Uterus (tissue), 4 donors: ENCODE measurements around the gene SHISA6. TPM values are rescaled to one million over a fixed set of nuclear protein-coding genes. Genes with fewer than 3 reads are reported as not detected.

Experiments
- DNase-seq, 2 donors: peaks; one replicate each; pipeline ENCODE4 v3.0.0-alpha.2; 2019 to 2020
- H3K27ac ChIP-seq, 2 donors: fragments of 200-600 bp; sonication (generic); 1 replicate in 1 of 2; 2 replicates in 1 of 2; pipeline ENCODE4 v1.5.1; 2016 to 2018
- H3K27me3 ChIP-seq, 2 donors: fragments of 200-600 bp; sonication (generic); one replicate each; pipeline ENCODE4 v1.5.1; 2018 to 2019; ENCODE audit warnings: control low read depth in 1 of 2
- H3K36me3 ChIP-seq, 2 donors: fragments of 200-600 bp; sonication (generic); one replicate each; pipeline ENCODE4 v1.5.1; 2019; ENCODE audit warnings: control low read depth in 1 of 2
- H3K4me1 ChIP-seq, 2 donors: fragments of 200-600 bp; sonication (generic); one replicate each; pipeline ENCODE4 v1.5.1; 2018 to 2019; ENCODE audit warnings: control low read depth in 1 of 2
- H3K4me3 ChIP-seq, 2 donors: fragments of 200-600 bp; sonication (generic); 1 replicate in 1 of 2; 2 replicates in 1 of 2; pipeline ENCODE4 v1.5.1; 2018 to 2019; ENCODE audit warnings: mild to moderate bottlenecking in 1 of 2
- H3K9me3 ChIP-seq, 2 donors: fragments of 200-600 bp; sonication (generic); one replicate each; pipeline ENCODE4 v1.5.1; 2019; ENCODE audit warnings: control low read depth in 1 of 2
- POLR2A ChIP-seq, 2 donors: fragments of 450-650 bp; IDR thresholded peaks; one replicate each; pipeline ENCODE4 v1.6.1; 2016; ENCODE audit warnings: antibody characterized with exemption in 2 of 2, mild to moderate bottlenecking in 1 of 2, moderate library complexity in 1 of 2
- intact Hi-C: fragments of 100-400 bp; cut with DNase I; formaldehyde crosslinking; loops from one replicate; pipeline ENCODE4 v1.15.1; 2023; ENCODE audit warnings: low total_unique reads
- total RNA-seq, 4 donors: library from RNA; depleted of rRNA in 3 of 4; stranded (reverse); fragments of >200 nt in 3 of 4; gene quantifications; one replicate each; pipeline versions ENCODE4 v1.1.0 to v1.2.4, GENCODE V29; 2014 to 2023
- TF ChIP-seq, protein P1 (sequence below), 4 experiments: fragments of 200-600 bp in 2 of 4; fragments of 450-650 bp in 2 of 4; sonication (generic) in 2 of 4; IDR thresholded peaks; one replicate each; pipeline ENCODE4 v1.5.1; 2016 to 2019; ENCODE audit warnings: antibody characterized with exemption in 4 of 4, mild to moderate bottlenecking in 2 of 4, moderate library complexity in 1 of 4
- donor health status: DM: yes; HTN: yes; CAD: no.

SHISA6 gene
- total RNA-seq, 4 donors from 2014 or later = 0.18 to 3.7 (median 2.0) TPM; not detected in 1

DNA sequence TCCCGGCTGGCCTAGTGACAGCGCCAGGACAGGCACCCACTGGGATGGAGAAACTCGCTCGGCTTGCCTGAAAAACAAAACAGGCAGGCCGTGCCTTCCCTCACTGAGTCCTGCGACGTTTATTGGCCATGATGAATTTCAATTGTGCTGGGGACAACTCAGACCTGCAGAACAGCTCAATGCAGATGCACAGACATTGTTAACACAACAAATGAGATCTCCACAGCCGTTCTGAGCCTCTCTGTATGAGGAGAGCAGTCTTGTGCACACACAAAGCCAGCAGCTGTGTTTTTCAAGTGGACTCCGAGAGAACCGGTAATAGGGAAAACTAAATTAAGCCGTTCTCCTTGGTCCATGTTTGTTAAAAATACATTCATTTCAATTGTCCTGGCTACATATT lies 15.9 kb downstream of the SHISA6 start:
- H3K27ac ChIP-seq = no peak overlapping the region
- DNase-seq = no peak
- no peaks in the 10 kb centered on the region for H3K4me1 ChIP-seq
- no peaks in the 10 kb centered on the region for H3K27me3 ChIP-seq
- TF ChIP-seq, protein P1, sequence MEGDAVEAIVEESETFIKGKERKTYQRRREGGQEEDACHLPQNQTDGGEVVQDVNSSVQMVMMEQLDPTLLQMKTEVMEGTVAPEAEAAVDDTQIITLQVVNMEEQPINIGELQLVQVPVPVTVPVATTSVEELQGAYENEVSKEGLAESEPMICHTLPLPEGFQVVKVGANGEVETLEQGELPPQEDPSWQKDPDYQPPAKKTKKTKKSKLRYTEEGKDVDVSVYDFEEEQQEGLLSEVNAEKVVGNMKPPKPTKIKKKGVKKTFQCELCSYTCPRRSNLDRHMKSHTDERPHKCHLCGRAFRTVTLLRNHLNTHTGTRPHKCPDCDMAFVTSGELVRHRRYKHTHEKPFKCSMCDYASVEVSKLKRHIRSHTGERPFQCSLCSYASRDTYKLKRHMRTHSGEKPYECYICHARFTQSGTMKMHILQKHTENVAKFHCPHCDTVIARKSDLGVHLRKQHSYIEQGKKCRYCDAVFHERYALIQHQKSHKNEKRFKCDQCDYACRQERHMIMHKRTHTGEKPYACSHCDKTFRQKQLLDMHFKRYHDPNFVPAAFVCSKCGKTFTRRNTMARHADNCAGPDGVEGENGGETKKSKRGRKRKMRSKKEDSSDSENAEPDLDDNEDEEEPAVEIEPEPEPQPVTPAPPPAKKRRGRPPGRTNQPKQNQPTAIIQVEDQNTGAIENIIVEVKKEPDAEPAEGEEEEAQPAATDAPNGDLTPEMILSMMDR (IDR thresholded peaks at IDR 0.05) = no peak
- TF ChIP-seq POLR2A (IDR thresholded peaks at IDR 0.05) = no peak
- H3K9me3 ChIP-seq = no peaks in the 10 kb centered on the region
- intact Hi-C loops = no loop called here
- H3K36me3 ChIP-seq = no peaks in the 10 kb centered on the region
- H3K4me3 ChIP-seq = no peak overlapping the region

- H3K36me3 ChIP-seq = no peaks in the 10 kb centered on the region
- H3K4me1 ChIP-seq = no peaks in the 10 kb centered on the region
- H3K27me3 ChIP-seq = no peaks in the 10 kb centered on the region
- H3K9me3 ChIP-seq = no peaks in the 10 kb centered on the region
- H3K27ac ChIP-seq = no peak overlapping the region
- no peak for TF ChIP-seq POLR2A (IDR thresholded peaks at IDR 0.05)
- TF ChIP-seq, protein P1 (IDR thresholded peaks at IDR 0.05) = no peak
- DNase-seq = no peak
- intact Hi-C loops = no loop called here
- no peak overlapping the region for H3K4me3 ChIP-seq
Measured at GRCh38 chr17:11264183-11264871, 23.3 kb downstream of the SHISA6 start.

GRCh38 chr17:11267999-11268575 lies 27.1 kb downstream of the SHISA6 start:
- intact Hi-C loops = no loop called here
- H3K27ac ChIP-seq = no peak overlapping the region
- H3K4me3 ChIP-seq = no peak overlapping the region
- no peaks in the 10 kb centered on the region for H3K4me1 ChIP-seq
- H3K9me3 ChIP-seq = no peaks in the 10 kb centered on the region
- H3K27me3 ChIP-seq = no peaks in the 10 kb centered on the region
- no peak for DNase-seq
- no peaks in the 10 kb centered on the region for H3K36me3 ChIP-seq
- TF ChIP-seq, protein P1 (IDR thresholded peaks at IDR 0.05) = no peak
- TF ChIP-seq POLR2A (IDR thresholded peaks at IDR 0.05) = no peak

DNA sequence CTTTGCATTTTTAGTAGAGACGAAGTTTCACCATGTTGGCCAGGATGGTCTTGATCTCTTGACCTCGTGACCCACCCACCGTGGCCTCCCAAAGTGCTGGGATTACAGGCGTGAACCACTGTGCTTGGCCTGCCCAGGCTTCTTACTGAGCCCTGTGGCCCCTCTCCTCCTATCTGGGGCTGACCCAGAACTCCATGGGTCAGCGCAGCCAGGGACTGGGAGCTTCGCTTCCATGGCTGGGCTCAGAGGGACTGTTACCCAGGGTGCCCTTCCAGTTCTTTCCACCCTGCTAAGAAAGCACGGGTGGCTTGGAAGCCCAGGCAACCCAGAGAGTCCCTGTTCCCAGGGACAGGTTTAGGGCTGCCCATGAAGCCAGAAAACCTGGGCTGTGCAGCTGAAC lies 28.2 kb downstream of the SHISA6 start:
- no peaks in the 10 kb centered on the region for H3K27me3 ChIP-seq
- DNase-seq = no peak
- no peaks in the 10 kb centered on the region for H3K36me3 ChIP-seq
- no peaks in the 10 kb centered on the region for H3K4me1 ChIP-seq
- intact Hi-C loops = no loop called here
- H3K27ac ChIP-seq = no peak overlapping the region
- TF ChIP-seq POLR2A (IDR thresholded peaks at IDR 0.05) = no peak
- TF ChIP-seq, protein P1 (IDR thresholded peaks at IDR 0.05) = no peak
- H3K4me3 ChIP-seq = no peak overlapping the region
- no peaks in the 10 kb centered on the region for H3K9me3 ChIP-seq

GRCh38 chr17:11272191-11272590 lies 31.2 kb downstream of the SHISA6 start:
- H3K4me1 ChIP-seq = no peaks in the 10 kb centered on the region
- H3K27me3 ChIP-seq = no peaks in the 10 kb centered on the region
- H3K9me3 ChIP-seq = no peaks in the 10 kb centered on the region
- intact Hi-C loops = no loop called here
- DNase-seq = no peak
- TF ChIP-seq POLR2A (IDR thresholded peaks at IDR 0.05) = no peak
- TF ChIP-seq, protein P1 (IDR thresholded peaks at IDR 0.05) = no peak
- no peak overlapping the region for H3K4me3 ChIP-seq
- no peaks in the 10 kb centered on the region for H3K36me3 ChIP-seq
- no peak overlapping the region for H3K27ac ChIP-seq
